Activated T-helper 9 cell treated with anti-CD3 and anti-CD28 coated beads, Interleukin-2, amount 50 U/mL, for 16 hours (primary cell): ENCODE data around the gene DUS4L.
"Not testable (repeated sequence)": the region's sequence is repeated elsewhere in the genome, so short reads cannot be mapped to it uniquely, and the experiment has no call there.

ENCODE experiments used
- DNase-seq: peaks from one replicate; pipeline ENCODE4 v3.0.0-alpha.2; 2020; ENCODE audit warnings: low read depth

Gene DUS4L

GRCh38 chr7:107563775-107564552 is at the start of gene DUS4L, which contains the start of gene COG5:
Gene DUS4L (plus strand): TSS chr7:107563971. CDS start chr7:107567071, 3,100 bp downstream.
Gene COG5 (minus strand): TSS chr7:107563920. CDS start chr7:107563896, 24 bp downstream.
- peak; percentile 74 for DNase-seq

- DNase-seq = no peak
These were observed 37.1 kb upstream of the DUS4L start for GRCh38 chr7:107526672-107527071.

- no peak for DNase-seq
These were observed 36.6 kb upstream of the DUS4L start for GRCh38 chr7:107527196-107527595.

- no peak for DNase-seq
These were observed 35.3 kb upstream of the DUS4L start for GRCh38 chr7:107528461-107528860.

- no peak for DNase-seq
These were observed 33.0 kb upstream of the DUS4L start for GRCh38 chr7:107530751-107531150.

- DNase-seq = no peak
These were observed 29.6 kb upstream of the DUS4L start for GRCh38 chr7:107534139-107534538.

GRCh38 chr7:107537228-107537627 is 26.5 kb upstream of the DUS4L start:
- DNase-seq = not testable (repeated sequence)

GRCh38 chr7:107538001-107538400 is 25.8 kb upstream of the DUS4L start:
- no peak for DNase-seq

- DNase-seq = no peak
These were observed 20.3 kb upstream of the DUS4L start for GRCh38 chr7:107543338-107543993.

- DNase-seq = no peak
These were observed 18.8 kb upstream of the DUS4L start for GRCh38 chr7:107544848-107545591.

GRCh38 chr7:107551936-107552335 is 11.8 kb upstream of the DUS4L start:
- no peak for DNase-seq

- no peak for DNase-seq
These were observed 7.9 kb upstream of the DUS4L start for GRCh38 chr7:107555893-107556292.

GRCh38 chr7:107559864-107560263 is 3.9 kb upstream of the DUS4L start:
- no peak for DNase-seq

- no peak for DNase-seq
These were observed 2.8 kb upstream of the DUS4L start for GRCh38 chr7:107560898-107561516.

GRCh38 chr7:107563081-107563774 is 543 bp upstream of the DUS4L start:
- DNase-seq = no peak

- no peak for DNase-seq
These were observed 955 bp downstream of the DUS4L start for GRCh38 chr7:107564553-107565298.

- no peak for DNase-seq
These were observed 6.5 kb downstream of the DUS4L start for GRCh38 chr7:107570298-107570697.

- no peak for DNase-seq
These were observed 9.8 kb downstream of the DUS4L start for GRCh38 chr7:107573537-107573936.

- DNase-seq = no peak
These were observed 15.7 kb downstream of the DUS4L start for GRCh38 chr7:107579554-107579884.

GRCh38 chr7:107579885-107580715 is 16.3 kb downstream of the DUS4L start, which contains the start of gene BCAP29:
Gene BCAP29 (plus strand): TSS chr7:107580246. CDS start chr7:107580773, 527 bp downstream.
- peak; percentile 60 for DNase-seq
